IPS-NIHi11 (cell line): ENCODE results near the gene ZBTB47.
A peak's percentile ranks its signal among the peaks of the same experiment; 100 is the strongest.

Experiments used
- DNase-seq: peaks from one replicate; pipeline ENCODE4 v3.0.0; 2012; ENCODE audit warnings: mixed read lengths, low spot score

Gene ZBTB47

DNA sequence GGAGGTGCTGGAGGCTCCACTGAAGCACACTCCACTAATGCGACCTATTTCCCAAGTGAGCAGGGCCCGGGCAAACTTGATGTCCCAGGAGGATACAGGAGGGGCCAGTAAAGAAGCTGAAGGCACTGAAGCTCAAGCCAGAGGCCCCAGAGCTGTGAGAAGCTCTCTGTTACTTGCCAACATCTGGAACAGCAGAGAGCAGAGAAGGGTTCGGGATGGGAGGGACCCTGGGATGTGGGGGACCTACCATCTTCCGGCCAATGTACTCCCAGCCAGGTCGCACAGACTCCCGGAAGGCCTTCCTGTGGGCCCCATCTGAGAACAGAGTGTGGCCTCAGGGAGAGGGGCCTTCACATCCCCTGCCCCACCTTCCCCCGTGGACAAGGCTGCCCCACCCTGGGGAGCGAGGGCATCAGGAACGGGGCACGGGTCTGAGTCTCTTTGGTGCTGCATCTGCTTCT, 46.0 kb downstream of the ZBTB47 start:
- DNase-seq = no peak

DNA sequence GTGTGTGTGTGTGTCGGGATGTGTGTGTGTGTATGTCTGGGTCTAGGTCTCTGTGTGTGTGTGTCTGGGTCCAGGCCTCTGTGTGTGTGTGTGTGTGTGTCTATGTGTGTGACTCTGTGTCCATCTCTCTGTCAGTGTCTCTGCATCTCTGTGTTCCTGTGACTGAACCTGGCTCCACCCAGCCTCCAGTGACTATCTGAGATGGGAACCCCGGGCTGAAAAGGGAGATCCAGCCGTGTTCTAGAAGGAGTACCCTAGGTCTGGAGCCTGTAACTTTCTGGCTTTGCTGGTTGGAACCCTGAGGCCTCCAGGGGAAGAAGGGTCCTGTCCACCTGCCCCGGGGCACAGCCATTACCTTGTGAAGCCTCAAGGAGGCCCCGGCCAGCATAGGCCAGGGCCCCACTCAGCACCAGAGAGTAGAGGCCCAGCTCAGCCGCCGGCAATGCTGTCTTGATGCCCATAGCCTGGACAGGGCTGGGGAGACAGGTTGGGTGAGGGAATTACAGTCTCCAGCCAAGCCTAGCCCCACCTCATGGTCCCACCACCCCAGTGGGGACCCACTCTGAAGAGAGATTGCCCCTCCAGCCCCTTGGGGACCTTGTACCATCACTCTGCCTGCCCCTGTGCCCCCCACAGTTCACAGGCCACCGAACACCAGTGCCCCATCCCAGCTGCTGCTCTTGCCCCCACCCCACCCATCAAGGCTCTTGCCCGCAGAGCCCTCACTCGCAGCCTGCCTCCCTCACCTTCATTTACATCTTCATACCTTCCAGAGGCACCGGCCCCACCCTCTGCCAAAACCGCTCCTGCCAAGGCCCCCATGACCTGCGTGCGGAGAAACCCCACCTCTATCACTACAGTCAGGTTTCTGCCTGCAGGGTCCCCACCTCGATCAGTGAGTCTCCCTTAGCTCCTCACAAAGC, 47.1 kb downstream of the ZBTB47 start:
- no peak for DNase-seq

DNA sequence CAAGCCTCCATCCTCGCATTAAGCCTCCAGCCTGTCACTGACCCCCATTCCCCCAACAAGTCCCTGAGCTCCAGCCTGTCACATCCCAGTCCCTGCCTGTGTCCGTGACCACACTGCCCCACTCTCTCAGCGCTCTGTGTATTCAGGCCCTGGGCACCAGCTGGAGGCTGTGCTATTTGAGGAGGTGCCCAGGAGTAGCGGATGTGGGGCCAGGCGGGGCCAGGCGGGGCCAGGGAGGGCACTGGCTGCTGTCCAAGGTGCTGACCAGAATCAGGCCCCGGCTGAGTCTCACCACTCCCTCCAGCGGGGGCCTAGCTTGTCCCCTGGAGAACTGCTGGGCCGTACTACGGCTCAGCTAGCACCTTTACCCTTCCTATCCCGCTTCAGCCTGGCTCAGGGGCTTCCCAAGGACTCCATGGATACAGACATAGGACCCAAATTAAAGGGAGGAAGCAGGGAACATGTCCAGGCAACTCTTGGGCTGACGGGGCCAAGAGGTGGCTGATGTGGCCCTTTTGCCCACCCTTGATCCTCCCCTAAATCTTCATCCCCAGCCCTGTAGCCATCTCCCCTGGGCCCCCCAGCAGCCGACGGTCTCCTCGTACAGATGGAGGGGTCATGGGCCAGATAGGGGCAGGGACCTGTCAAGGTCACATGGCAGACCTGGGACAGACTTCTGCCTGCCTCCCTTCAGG, 48.0 kb downstream of the ZBTB47 start:
- DNase-seq = peak; percentile 99

DNA sequence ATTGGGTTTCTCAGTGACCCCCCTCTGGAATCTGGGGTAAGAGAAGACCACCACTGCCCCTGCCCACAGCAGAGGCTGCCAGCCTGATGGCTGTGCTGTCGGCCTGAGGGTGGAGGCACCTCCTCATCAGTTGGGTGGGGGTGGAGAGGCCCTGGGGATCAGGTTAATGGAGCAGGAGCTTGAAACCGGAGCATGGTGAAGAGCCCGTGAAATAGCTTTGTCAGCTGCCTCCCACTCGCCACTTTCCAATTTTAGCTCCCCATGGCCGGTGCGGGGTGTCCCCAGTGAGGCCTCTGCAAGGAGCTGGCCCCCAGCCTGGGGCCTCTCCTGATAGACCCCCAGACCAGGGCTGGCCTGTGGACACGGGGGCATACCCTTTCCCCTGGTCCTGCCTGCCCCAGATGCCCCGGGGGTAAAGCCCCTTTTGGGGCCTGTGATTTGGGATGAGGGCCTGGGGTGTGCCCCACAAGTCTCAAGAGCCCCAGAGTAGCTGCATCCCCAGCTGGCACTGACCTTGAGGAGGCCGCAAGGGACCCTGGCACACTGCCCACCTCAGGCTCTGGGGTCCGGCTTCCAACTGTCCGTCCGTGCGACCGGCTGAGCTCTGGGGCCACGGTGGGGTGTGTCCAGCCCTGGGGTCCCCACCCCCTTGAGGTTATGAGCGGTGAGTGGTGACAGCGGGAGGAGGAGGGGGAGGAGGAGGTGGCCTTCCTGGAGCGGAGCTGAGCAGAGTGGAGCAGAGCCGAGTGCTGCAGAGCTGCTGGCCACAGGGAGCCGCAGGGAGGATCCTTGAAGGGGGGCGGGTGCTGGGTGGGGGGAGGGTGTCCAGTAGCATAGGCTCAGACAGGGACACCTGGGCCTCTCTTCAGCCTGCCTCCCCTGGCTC, 48.8 kb downstream of the ZBTB47 start, which contains the start of gene HHATL:
HHATL (minus strand) TSS at position 733 of the 886 bp plus-strand sequence. CDS start 1,972 bp downstream, outside the sequence.
- DNase-seq = no peak

DNA sequence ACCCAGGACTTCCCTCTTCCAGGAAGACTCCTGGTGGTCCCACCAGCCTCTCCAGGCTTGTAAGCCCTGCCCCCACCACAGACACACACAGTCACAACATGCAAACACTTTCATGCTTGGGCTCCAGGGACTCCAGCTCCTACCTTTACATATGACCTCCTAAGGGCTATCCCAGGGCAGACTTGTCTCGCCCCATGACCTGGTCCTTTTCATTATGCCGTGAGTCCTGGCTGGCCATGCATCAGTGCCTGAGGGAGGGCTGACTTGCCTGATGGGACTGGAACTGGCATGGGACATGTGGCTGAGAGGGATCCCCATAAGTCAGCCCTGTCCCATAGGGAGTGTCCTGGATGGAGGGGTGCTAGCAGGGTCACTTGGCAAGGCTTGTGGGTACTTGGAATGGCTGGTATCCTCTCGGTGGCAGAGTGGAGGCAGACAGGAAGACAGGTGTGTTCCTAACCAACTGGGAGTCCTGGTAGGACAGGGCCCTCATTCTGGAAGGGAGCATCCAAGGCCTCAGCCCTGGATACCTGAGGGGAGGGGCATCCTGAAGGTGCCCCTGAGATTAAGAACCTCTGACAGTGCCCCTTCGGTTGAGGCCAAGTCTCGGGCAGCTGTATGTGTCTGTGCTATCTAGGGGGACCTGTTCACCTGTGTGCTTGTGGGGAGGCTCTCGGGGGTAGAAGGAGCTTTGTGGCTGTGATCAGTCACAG, 49.6 kb downstream of the ZBTB47 start:
- DNase-seq = no peak

DNA sequence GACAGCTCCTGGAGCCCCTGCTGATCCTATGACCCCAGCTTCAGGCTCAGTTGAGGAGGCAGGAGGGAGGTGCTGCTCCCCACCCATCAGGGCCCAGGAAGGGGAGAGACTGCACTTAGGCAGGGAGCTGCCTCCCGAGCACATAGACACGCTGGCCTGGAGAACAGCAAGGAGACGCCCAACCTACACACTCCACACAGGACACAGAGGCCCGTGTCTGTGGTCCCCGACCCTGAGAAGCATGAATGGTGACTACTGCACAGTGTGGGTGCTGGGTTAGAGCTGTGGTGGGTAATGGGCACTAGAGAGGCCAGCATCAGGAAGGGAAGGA, 50.2 kb downstream of the ZBTB47 start:
- no peak for DNase-seq

DNA sequence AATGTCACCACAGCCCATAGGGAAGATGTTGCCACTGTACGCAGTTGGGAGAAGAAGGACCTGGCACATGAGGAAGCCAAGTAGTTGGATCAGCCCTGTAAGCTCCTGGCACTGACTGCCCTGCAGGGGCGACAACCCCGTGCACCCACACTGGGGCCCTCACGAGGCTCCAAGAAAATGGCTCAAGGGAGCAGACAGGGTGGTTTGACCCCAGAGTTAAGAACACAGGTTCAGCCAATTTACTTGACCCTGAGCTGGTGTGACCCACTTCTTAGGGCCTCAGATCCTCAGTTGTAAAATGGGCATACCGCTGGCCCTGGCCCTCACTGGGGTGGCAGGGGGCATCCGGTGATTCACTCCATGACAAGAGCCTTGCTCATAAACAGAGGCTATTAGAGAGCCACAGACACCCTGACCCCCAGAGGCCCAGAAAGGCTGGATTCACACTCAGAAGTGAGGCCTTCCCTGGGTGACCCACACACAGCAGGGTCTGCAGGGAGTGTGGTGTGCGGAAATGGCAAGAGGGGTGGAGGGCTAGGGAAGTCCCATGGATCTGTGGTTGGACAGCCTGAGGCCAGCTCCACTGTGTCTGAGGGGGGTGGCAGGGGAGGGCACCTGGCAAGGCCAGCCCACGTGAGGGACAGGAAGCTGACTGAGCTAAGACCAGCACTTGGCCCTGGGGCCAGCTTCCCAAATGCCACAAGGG, 50.8 kb downstream of the ZBTB47 start:
- DNase-seq = no peak

DNA sequence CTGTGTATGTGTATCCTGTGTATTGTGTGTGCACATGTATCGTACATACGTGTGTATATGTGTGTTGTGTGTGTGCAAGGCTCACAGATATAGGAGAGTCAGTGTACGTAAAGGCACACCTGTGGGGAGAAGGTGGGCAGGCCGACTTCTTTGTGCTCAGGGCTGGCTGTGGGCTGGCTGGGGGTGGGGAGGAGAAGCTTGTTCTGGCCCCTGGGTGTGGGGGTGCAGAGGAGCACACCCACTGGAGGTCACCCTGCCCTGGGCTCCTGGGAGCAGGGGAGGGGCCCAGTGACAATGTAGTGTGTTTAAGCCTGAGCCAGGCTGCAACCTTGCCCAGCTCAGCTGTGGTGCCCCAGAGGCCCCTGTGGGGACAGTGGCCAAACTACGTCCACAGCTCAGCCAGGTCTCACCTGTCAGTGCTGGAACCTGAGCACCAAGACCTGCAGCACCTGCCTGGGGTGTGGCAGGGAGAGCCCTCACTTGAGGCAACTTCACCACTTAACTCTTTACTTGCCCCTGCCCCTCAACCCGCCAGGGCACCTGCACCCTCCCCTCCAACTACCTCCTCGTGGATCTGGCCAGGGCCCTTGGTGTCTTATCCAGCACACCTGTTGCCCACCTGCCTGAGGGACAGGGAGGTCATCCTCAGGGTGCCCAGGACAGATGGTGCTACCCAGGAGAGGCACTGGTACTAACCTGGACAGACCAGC, 51.7 kb downstream of the ZBTB47 start:
- no peak for DNase-seq

DNA sequence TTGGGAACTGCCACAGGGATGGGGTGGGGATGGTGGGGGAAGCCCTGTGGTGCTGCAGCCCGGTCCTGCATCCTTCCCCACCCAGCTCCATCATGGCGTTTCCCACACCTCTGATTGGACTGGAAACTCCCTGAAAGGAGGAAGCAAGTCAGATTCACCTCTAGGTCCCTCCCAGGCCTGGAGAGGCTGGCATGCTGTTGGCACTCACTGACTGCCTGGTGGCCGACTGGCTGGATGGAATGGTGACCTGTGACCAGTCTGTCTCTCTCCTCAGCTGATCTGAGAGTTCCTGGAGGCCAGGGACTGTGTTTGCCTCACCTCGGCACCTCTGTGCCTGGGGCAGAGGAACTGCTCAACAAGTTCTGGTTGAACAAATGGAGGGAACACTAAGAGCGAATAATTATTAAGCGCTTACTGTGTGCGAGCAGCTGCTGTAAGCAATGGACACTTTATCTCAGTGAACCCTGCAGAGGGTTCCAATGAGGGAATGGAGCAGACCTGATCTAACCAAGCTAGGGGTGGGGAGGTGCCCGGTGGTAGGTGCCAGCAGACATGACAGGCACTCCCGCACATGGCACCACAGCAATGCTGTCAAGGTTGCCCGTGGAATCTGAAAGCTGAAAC, 52.6 kb downstream of the ZBTB47 start:
- no peak for DNase-seq

DNA sequence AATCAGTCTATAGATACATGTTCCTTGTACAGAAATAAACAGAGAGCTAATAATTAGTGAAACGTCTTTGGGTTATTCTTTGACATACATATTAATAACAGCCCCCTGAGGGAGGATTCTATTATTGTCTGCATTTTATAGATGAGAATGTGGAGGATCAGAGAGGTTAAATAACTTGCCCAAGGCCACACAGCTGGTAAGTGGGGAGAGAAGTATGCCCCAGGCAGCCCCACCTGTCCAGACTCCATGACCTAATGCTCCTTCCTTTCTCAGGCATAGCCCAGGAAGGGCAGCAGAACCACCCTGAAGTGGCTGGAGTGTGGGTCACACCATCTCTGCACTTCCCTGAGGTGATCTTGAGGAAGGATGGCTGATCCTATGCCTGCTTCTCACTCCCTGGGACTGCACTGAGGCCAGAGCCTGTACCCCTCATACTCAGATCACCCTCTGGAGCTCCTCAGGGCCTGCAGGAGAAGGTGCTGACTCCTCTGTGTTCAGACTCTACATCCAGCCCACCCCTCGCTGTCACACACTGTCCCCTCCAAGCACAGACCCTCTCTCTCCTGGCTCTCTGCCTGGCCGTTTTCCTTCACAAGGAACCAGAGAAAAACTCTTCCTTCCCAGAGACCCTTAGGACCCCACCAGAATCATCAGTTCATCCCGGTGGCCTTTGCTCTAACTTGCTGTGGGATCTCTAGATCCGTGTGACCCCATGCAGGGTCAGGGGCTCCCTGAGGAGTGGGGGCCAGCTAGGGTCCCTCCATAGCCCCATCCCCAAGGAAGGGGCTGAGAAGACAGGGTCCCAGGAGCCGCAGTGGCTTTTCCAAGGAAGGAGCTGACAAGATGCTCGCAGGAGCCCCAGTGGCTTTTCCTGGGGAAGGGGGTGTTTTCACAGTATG, 53.5 kb downstream of the ZBTB47 start:
- DNase-seq = no peak

DNA sequence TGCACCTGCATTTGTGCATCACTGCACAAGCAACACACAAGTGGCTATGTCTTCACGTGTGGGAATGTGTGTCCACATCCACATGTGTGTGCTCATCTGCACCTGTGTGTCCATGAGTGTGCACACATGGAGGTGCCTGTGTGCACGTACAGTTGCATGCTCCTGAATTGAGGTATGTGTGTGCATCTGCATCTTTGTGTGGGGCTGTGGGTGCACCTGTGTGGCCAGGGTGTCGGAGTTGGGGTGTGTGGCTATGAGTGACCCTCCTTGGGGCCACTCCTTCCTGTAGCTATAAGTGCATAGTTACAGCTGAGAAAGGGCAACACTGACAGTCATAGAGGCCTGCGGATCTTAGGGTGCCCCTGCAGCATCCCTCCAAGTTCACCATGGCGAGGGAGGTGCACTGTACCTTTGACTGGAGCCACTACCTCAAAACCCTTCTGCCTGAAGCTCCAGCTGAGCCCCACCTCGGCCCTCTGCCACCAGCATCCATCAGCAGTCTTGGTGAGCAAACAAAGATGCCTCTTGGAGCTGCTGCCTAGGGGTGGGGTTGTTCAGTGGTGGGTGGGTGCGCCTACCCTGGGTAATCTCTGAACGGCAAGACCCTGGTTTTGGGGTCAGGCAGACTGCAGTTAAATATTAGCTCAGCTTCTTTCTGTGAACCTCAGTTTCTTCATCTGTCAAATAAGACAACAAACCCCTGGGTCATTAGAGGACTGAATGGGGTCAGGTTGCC, 54.3 kb downstream of the ZBTB47 start:
- DNase-seq = no peak

DNA sequence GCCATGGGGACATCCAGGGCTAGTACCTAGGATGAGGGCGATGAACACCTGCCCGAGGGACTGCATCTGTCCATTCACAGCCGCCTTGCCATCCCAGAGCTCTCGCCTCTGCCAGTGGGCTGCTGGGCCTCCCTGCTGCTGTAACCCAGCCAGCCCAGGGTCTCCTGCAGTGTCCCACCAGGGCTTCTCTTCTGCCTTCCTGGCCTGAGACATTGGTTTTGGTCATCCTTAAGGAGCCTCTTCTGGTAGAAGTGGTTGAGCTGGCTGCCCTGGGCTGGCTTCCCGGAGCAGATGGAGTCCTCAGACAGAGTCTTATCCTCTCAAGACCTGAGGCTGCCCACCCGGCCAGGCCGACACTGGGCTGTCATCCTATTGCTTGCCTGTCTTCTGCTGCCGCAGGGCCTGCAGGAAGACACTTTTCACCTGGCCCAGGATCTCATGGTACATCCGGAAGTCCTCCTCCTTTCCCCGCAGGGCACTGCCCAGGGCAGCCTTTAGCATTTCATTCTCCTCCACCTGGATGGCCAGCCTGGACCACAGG, 55.2 kb downstream of the ZBTB47 start:
- no peak for DNase-seq

DNA sequence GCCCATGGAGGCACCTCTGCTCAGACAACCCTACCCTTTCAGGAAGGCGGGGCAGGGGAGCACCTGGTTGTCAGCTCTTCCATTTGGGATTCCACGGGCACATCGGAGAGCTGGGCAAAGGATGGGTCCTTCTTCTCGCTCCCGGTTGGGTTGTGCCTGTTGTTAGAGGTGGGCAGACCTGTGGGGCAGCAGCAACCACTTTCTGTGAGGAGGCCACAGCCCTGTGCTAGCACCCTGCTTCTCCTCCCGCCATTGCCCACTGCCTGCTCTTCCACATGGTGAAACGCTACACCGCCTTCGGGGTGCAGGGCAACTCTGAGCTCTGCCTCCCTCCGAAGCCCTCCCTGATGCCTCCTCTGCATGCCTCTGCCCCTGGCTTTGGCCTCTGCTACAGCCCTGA, 56.1 kb downstream of the ZBTB47 start:
- no peak for DNase-seq

DNA sequence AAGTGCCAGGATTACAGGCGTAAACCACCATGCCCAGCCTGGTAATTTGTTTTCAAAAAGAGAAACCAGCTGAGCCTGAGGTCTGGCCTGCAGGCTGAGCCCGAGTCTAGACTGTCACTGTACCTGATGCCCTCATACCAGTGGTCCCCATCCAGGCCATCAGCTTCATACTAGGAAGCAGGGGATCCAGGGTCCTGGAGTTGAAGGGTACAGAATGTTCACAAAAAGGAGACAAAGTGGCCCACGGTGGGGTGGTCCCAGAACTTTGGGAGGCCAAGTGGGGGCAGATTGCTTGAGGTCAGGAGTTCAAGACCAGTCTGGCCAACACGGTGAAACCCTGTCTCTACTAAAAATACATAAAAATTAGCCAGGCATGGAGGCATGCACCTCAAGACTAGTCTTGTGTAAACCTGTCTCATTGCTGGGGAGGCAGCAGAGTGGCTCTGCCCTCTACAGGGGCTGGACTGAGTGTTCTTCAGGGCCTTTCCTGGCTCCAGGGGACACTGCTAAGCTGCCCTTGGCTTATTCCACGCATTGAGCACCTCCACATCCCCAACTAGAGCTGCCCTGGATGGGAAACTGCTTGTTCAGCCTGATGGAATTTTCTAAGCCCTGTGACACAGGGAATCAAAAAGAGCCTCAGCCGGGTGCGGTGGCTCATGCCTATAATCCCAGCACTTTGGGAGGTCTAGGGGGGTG, 57.0 kb downstream of the ZBTB47 start:
- DNase-seq = no peak

DNA sequence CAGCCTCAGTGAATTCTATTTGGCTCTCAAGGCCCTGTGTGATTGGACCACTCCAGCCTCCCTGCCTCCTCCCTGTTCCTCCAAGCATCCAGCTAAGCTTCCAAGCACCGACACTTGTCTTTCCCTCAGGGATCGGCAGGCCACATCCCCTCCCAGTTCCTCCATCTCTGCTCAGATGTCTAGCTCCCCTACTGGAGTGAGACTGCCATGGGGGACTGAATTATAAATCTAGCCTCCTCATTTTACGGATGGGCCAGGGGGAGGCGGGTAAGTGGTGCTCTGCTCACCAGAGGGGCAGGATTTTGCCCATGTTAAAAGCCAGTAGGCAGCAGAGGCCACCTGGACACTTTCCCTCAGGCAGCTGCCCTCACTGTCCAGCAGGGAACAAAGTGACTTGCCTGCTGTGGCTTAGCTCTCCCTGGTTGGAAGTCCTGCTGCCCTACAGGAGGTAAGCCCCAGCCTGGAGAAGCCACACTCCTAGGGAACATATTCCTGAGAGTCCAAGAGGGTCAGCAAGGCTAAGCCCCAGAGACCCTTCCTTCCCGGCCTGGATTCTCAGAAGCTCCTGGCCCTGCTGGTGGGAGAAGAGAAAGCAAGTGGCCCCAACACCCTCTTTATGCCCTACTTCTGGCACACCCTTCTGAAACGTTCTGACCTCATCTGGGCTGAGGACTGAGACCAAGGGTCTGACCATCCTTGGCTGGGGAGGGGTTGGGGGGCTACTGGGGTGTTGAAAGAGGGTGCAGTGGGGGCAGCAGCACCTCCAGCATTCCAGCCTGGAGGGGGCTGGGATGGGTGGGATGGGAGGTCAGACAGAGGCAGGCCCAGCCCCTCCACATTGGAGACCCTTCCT, 58.2 kb downstream of the ZBTB47 start:
- no peak for DNase-seq

DNA sequence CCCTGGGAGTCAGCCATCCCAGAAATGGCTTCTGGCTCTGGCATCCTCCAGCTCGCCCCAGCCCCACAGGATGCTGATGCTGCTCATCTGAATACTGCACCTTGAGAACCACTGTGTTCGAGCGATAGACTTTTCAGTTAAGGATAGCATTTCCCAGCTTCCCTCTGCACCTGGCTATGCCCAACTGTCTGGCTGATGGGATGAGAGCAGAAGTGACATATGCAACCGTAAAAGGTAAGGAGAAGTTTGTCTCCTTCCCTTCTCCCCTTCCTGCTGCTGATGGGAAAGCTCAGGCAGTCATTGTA, 58.8 kb downstream of the ZBTB47 start:
- no peak for DNase-seq
